Tibial nerve (tissue), 3 donors: ENCODE results near the gene SLC38A4.

Experiments used
- CTCF ChIP-seq, 5 experiments: fragments of 200-600 bp in 3 of 5; fragments of 450-650 bp in 2 of 5; sonication (generic) in 3 of 5; IDR thresholded peaks; one replicate each; pipeline ENCODE4 v1.5.1; 2016 to 2019; ENCODE audit warnings: antibody characterized with exemption in 5 of 5, mild to moderate bottlenecking in 3 of 5, moderate library complexity in 2 of 5
- POLR2A ChIP-seq, 2 donors: fragments of 450-650 bp; IDR thresholded peaks; one replicate each; pipeline ENCODE4 v1.6.1; 2017; ENCODE audit warnings: antibody characterized with exemption in 2 of 2, mild to moderate bottlenecking in 2 of 2, moderate library complexity in 2 of 2

GRCh38 chr12:46752396-46752795 is 73.4 kb downstream of the SLC38A4 start:
- TF ChIP-seq CTCF (IDR thresholded peaks at IDR 0.05) (no peak), POLR2A (IDR thresholded peaks at IDR 0.05) (no peak)
